ENCODE measurements around the gene LRRC8D.

Gene LRRC8D

GRCh38 chr1:89807983-89808382 lies 12.8 kb upstream of the LRRC8D start:
- DNase-seq, result no peak

GRCh38 chr1:89808441-89809117 lies 12.3 kb upstream of the LRRC8D start:
- DNase-seq, result no peak

DNA sequence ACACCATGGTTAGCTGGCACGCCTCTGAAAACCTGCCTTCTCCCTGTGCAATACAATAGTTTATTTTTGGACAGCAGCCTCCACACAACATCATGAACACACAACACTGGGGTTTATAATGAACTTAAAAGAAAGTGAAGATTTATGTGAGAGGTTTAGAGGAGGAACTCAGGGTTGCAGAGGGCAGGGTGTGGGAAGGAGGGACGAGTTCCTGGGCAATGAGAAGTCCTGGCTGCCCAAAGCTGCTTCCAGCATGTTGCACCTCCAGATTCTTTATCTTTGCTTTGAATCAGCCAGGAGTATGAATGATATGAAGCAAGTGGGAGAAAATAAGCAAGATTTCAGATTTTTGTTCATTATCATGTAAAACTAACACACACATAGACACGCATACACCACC lies 11.3 kb upstream of the LRRC8D start:
- DNase-seq, result no peak

GRCh38 chr1:89810302-89810701 lies 10.5 kb upstream of the LRRC8D start:
- no peak for DNase-seq

DNA sequence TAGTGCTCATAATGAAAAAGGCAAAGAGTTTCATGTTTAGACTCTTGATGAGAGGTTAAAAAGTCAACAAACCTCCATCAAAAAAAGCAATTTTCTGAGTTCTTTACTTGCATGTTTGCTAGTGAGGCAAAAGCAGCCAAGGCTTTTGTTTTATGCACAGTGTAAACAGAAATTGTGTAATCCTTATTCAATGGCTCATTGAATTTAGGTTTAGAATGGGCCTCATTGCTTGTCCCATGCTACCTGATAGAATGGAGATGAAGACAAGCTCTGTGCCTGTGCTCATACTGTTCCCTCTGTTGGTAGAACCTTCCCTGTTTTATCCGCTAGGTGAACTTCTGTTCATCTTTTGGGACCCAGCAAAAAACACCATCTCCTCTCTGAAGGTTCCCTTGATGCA lies 10.0 kb upstream of the LRRC8D start:
- DNase-seq, result no peak

DNA sequence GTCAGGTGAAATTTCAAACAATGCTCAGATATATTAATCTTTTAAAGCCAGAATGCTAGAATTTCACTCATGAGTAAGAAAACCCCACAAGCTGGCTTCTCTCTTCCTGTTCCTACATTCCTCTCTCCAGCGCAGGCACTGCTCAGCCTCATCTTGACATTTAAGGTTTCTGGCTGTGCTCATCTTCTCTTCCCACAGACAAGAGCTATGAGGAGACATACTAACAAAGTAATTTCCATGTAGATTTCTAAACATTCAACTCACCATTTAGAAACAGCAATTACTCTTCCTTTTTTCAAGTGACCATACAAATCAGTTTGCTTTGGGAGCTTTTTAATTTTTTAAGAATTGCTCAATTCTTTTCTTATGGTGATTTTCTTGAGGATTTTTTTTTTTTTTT lies 7.8 kb upstream of the LRRC8D start:
- no peak for DNase-seq

DNA sequence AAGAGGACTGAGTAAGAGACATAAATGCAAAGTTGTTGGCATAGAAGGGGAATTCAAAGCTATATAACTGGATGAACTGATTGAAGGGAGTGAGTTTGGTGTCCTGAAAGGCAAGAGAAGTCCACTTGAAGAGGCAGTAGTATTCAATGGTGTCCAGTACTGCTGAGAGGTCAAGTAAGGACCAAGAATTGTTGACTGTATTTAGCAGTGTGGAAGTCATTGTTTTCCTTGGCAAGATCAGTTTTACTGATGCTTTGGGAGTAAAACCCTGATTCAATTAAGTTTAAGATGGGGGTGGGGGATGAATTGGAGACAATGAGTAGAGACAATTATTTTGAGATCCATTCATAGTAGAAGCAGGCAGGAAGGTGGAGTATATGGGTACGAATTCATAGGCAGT lies 5.8 kb upstream of the LRRC8D start:
- DNase-seq, result no peak

DNA sequence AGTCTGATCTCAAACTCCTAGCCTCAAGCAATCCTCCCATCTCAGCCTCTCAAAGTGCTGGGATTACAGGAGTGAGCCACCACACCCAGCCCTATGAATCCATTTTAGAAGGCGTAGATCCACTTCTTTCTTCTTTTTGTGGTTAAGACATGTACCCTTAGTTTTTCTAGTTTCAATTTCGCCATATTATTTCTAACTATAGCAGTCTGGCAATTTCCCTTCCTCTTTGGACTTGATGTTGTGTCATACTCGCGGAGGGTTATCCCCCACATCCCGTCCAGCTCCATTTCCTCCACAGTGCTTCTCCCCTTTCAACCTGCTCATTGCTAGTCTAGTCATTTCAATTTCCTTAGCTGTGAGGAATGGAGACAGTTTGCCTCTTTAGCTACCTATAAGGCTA lies 5.2 kb upstream of the LRRC8D start:
- no peak for DNase-seq

- DNase-seq, result no peak
These were observed 4.5 kb upstream of the LRRC8D start for GRCh38 chr1:89816366-89816765.

DNA sequence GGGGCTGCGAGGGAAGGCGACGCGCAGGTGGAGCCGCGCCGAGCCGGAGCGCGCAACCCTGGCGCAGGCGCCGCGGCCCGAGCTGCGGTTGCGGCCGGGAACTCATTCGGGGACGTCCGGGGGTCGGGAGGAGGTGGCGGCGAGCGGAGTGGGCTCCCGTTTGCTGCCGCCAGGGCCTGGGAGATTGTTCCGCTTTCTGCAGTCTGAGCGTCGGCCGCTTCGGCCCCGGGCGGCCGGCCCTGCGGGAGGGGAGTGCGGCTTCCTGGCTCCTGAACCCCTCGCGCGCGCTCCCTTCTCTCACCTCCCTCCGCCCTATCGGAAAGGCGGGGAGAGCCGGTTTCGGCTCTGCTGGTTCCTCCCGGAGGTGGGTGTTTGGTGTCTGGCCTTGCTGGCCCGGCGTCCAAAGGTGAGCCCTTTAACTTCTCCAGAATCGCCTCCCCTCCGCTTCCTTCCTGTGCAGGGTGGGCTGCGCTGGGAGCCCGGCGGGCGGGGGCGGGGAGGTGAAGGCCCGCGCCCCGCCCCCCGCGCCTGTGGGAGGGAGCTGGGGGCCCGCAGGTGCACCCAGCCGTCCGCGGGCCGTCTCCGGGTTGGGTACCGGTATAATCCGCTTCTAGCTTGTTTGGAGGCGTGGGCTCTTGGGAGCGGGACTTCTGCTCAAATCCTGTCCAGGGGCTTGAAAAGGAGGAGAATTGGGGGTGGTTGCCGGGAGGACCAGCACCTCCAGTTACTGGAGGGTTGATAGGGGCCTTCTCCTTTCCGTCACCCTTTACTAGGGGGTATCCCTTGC lies 683 bp downstream of the LRRC8D start:
- peak; percentile 36 to 46 for DNase-seq

DNA sequence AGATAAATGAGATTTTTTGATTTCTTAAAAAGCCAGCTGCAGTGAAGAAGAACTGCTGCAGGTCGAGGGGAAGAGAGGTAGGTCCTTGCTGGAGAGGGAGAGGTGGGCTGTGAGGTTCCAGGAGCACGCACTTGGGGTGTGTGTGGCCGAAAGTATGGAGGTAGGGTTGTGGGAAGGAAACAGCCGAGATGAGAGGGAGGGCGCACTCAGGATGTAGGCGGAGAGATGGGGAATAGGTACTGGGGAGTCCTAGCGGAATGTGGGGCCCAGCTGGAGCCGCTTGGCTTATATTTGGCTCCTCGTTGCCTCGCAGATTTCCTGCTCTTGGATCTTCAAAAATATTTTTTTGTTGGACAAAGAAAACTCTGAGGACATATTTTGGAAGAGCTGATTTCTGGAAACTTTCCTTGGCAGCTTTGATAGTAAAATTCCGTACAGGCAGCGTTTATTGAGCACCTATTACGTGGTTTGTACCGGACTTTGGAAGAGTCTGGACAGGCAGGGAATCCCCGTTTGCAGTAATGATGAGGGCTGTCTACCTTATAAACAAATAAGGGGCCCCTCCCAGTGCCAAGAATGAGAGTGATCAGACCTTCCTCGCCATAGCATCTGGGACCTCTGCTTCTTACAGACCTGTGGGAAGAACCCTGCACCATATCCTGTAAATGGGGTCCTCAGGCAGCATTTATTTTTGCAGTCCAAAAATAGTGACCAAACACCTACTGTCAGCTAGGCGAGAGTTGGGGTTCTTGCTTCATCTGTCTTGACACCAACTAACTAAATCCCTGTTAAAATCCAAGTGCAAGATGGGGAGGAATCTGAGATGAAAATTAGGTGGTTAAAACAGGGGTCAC lies 1.5 kb downstream of the LRRC8D start:
- DNase-seq, result no peak

DNA sequence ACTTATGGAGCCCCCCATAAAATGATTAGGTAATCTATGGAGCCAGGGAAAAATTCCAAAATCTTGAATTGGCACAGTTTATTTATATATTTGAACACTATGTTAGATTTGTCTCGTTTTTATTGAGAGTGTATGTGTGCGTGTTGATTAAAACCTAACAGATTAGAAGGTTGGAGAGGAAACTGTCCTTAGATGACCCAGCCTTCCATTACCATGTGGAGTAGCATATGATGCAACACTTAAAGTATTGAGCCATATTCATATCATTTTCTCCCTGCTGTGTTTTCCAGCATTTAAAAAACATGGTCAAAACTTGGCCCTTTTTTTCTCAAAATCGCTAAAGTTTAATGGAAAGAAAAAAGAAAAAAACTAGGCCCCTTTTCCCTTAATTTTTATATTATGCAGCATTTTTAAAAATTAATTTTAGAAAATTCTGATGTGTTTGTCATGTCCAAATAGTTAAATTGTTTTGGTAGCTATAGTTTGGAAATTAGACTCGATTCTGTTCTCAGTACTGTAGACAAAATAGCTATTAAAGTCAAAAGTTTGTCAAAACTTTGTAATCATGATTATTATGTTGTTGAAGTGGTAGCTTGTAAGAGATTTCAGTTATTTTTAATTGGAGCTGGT lies 2.3 kb downstream of the LRRC8D start:
- no peak for DNase-seq

GRCh38 chr1:89823679-89824292 lies 3.0 kb downstream of the LRRC8D start:
- no peak for DNase-seq

DNA sequence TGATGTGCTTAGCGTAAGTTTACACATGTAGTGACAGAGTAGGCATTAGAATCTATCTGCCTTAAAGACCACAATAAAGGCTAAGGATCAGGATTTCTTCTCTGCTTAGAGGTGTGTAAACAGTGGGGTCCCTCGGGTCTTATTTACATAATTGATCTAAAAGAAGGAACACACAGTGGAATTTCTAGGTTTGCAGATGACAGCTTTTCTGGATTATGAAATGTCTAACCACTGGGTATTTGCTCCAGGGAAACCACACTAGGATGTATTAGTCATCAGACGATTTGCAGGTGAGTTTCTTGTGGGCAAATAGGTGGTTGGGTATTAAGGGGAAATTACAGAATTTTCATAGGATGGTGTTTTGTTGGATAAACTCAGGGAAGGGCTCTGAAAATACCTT lies 5.8 kb downstream of the LRRC8D start:
- DNase-seq, result no peak

- no peak for DNase-seq
These were observed 6.5 kb downstream of the LRRC8D start for GRCh38 chr1:89827330-89827729.

- DNase-seq, result no peak
These were observed 7.1 kb downstream of the LRRC8D start for GRCh38 chr1:89827902-89828301.

- no peak for DNase-seq
These were observed 8.4 kb downstream of the LRRC8D start for GRCh38 chr1:89829186-89829585.

GRCh38 chr1:89831462-89832120 lies 10.8 kb downstream of the LRRC8D start:
- no peak for DNase-seq

DNA sequence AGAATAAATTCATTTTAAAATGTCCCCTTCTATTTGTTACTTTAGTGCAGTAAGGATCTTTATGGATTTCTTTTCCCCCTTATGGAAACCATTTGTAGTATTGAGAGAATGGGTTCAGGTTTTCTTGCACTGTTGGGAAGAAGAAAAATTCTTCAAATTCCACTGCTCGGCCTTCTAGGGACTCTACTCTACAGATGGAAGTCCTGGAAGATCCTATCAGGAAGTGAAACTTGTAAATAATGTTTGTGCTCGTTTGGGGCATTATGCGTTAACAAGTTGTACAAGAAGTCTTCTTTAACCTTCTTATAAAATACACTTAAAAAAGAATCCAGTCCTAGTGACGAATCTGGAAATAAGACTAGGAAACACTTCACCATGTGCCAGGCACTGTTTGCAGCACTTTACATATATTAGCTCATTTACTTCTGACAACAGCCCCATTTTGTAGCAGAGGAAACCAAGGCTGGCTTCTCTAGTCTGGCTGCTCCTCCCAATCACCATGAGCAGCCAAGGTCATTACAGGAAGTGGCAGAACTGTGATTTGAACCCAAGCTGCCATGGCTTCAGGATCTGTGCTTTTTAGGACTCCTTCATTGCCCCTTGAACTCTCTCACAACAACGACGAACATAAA lies 11.8 kb downstream of the LRRC8D start:
- DNase-seq, result no peak

- DNase-seq, result no peak
These were observed 12.6 kb downstream of the LRRC8D start for GRCh38 chr1:89833183-89834082.

All from NCI-H1930 (cell line).